ENCODE measurements around the gene MED22.

MED22 gene

GRCh38 chr9:133368249-133368881, 20.4 kb upstream of the MED22 start:
- H3K27ac ChIP-seq, result no peak overlapping the region
- TF ChIP-seq, protein P1, sequence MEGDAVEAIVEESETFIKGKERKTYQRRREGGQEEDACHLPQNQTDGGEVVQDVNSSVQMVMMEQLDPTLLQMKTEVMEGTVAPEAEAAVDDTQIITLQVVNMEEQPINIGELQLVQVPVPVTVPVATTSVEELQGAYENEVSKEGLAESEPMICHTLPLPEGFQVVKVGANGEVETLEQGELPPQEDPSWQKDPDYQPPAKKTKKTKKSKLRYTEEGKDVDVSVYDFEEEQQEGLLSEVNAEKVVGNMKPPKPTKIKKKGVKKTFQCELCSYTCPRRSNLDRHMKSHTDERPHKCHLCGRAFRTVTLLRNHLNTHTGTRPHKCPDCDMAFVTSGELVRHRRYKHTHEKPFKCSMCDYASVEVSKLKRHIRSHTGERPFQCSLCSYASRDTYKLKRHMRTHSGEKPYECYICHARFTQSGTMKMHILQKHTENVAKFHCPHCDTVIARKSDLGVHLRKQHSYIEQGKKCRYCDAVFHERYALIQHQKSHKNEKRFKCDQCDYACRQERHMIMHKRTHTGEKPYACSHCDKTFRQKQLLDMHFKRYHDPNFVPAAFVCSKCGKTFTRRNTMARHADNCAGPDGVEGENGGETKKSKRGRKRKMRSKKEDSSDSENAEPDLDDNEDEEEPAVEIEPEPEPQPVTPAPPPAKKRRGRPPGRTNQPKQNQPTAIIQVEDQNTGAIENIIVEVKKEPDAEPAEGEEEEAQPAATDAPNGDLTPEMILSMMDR (IDR thresholded peaks at IDR 0.05), result no peak
- TF ChIP-seq ZFX (IDR thresholded peaks at IDR 0.05; ENCODE audit: borderline replicate concordance), result no peak

DNA sequence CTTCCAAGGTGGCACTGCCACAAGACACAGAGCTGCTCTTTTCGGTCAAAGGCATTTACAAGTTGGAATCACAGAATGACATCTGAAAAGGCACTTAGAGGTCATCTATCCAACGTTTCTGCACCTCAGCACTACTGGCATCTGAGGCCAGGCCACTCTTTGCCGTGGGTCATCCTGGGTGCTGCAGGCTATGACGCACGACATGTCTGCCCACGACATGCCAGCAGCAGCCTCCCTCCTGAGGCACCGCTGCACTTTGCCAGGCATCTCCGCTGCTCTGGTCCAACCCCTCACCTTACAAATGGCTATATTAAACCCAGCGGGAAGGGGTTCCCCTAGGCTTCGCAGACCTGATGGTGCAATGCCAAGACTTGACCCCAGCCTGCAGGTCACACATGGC, 19.8 kb upstream of the MED22 start:
- H3K27ac ChIP-seq, result no peak overlapping the region
- TF ChIP-seq, protein P1 (IDR thresholded peaks at IDR 0.05), result no peak
- TF ChIP-seq ZFX (IDR thresholded peaks at IDR 0.05; ENCODE audit: borderline replicate concordance), result no peak

DNA sequence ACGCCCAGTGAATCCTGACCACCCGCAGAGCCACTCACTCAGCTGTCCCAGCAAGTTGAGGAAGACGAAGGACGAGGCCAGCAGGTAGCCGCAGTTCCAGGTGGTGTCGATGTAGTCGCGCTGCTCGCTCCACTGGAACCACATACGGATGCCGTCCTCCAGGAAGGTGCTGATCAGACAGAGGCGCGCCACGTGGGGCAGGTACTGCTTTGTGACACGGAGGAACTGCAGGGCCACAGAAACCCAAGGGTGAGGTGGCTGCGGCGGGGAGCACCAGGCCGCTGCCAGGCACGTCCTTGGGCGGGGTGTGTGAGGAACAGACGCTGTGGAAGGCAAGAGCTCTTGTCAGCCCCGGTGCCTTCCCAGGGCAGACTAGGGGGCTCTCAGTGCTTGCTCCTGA, 19.3 kb upstream of the MED22 start:
- TF ChIP-seq, protein P1 (IDR thresholded peaks at IDR 0.05), result no peak
- TF ChIP-seq ZFX (IDR thresholded peaks at IDR 0.05; ENCODE audit: borderline replicate concordance), result no peak

GRCh38 chr9:133366435-133366834, 18.5 kb upstream of the MED22 start:
- H3K27ac ChIP-seq, result no peak overlapping the region
- TF ChIP-seq ZFX (IDR thresholded peaks at IDR 0.05; ENCODE audit: borderline replicate concordance), result no peak
- TF ChIP-seq, protein P1 (IDR thresholded peaks at IDR 0.05), result no peak

More for the DNA sequence above, 19.3 kb upstream of the MED22 start:
- no peak overlapping the region for H3K27ac ChIP-seq

DNA sequence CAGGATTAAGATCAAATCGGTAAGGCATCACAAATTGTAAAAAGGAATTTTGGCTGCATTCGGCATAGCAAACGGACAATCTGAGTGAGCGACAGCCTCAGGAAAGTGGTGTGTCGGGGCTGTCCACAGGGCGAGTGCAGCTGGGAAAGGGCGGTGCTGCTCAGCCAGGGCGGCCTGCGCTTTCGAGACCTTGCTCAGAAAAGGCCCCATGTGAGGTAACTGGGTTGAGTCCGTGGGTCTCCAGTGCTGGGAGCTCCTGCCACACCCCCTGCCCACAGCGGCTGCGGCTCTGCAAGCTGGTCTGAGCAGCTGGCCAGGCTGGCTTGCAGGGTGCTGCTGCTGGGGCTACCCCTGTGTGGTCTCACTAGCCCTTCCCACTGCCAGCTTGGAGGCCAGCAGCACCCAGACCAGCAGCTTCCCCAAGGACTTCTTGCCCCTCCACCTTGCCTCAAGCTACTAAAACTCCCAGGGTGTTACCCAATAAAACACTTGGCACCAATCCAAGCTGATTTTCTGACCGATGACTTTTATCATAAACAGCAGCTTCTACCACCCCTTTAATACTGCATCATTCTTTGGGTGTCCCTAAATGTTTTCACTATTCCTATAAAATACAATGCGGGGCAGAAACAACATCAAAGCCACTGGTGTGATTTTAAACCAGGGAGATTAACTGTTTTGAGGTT, 14.6 kb upstream of the MED22 start:
- peak overlapping the region; percentile 35; the same call in 1 of the 2 replicates for H3K27ac ChIP-seq
- no peak for TF ChIP-seq ZFX (IDR thresholded peaks at IDR 0.05; ENCODE audit: borderline replicate concordance)
- TF ChIP-seq, protein P1 (IDR thresholded peaks at IDR 0.05), result no peak

DNA sequence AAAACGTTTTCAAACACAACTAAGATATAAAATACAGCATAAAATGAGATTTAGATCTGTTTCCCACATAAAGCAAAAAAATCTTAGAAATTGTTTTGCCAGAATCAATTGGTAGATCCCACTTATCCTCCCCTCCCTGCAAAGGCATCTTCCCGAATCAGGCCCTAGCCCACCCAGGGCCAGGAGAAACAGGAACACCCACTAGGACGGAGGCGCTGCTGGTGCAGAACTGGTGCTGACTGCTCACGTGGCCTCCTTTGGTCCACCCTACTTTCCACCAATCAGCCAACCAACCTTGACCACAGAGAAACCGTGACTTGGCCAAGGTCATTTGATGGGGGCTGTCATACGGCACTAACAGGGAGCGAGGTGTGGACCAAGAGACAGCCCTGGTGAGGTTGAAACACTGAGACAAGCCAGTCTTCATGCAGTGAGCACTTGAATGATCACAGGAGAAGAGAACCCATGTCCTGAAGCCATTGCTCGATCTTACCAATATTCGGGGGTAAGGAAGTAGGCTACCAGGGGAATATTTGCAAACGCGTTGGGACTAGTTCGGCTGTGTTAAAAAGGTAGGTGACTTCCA, 13.7 kb upstream of the MED22 start:
- 0 out of 2 replicates have a peak overlapping the region, but pooled peaks have one; percentile 18 for H3K27ac ChIP-seq

More for the DNA sequence above, 13.7 kb upstream of the MED22 start:
- TF ChIP-seq, protein P1 (IDR thresholded peaks at IDR 0.05), result no peak
- TF ChIP-seq ZFX (IDR thresholded peaks at IDR 0.05; ENCODE audit: borderline replicate concordance), result no peak

Data from 22Rv1 (cell line).